GM21576 (cell line): ENCODE results near the gene MFSD2A.
"Not testable (repeated sequence)": the region's sequence is repeated elsewhere in the genome, so short reads cannot be mapped to it uniquely, and the experiment has no call there.

Experiments
- ATAC-seq: cut with Tn5 transposase; IDR thresholded peaks from one replicate; pipeline ENCODE4 v1.9.1; 2021; ENCODE audit warnings: mild to moderate bottlenecking, moderate library complexity; ENCODE audit not compliant: unreplicated experiment

The MFSD2A gene

GRCh38 chr1:39996396-39997004 is 41.6 kb downstream of the MFSD2A start:
- no peak for ATAC-seq

- ATAC-seq: no peak
These were observed 46.5 kb downstream of the MFSD2A start for GRCh38 chr1:40001456-40001855.

GRCh38 chr1:40003156-40004093 is 48.5 kb downstream of the MFSD2A start:
- peak; percentile 69 for ATAC-seq

GRCh38 chr1:40004857-40005256 is 49.9 kb downstream of the MFSD2A start:
- ATAC-seq: no peak

- ATAC-seq: not testable (repeated sequence)
These were observed 52.6 kb downstream of the MFSD2A start for GRCh38 chr1:40007481-40008034.

- no peak for ATAC-seq
These were observed 56.3 kb downstream of the MFSD2A start for GRCh38 chr1:40011198-40011597.

GRCh38 chr1:40014253-40014706 is 59.3 kb downstream of the MFSD2A start:
- ATAC-seq: no peak

GRCh38 chr1:40014812-40015594 is 60.1 kb downstream of the MFSD2A start:
- no peak for ATAC-seq

GRCh38 chr1:40017951-40018575 is 63.1 kb downstream of the MFSD2A start:
- no peak for ATAC-seq
